Right renal pelvis (tissue), 4 donors: ENCODE measurements around the gene STARD3. TPM values are rescaled to one million over a fixed set of nuclear protein-coding genes. Genes with fewer than 3 reads are reported as not detected.

Source experiments
- DNase-seq, 4 donors: peaks; one replicate each; pipeline ENCODE4 v3.0.0-alpha.2; 2013; ENCODE audit warnings: low read depth in 4 of 4, low spot score in 3 of 4, missing footprints in 1 of 4
- polyA plus RNA-seq, 4 donors: library from polyadenylated mRNA; unstranded; fragments of 120-200 nt; gene quantifications; one replicate each; pipeline ENCODE4 v1.2.1, GENCODE V29; 2013; ENCODE audit not compliant: insufficient read length in 4 of 4

STARD3 gene
- polyA plus RNA-seq, 4 donors: 43.9 to 57.6 (median 48.6) TPM

- no peak for DNase-seq
These were observed 2.5 kb upstream of the STARD3 start for GRCh38 chr17:39634384-39634871.

GRCh38 chr17:39635614-39636176 lies 1.2 kb upstream of the STARD3 start:
- no peak for DNase-seq

GRCh38 chr17:39636587-39636926 lies 387 bp upstream of the STARD3 start:
- DNase-seq: no peak

- no peak for DNase-seq
These were observed 1.4 kb downstream of the STARD3 start for GRCh38 chr17:39638317-39638716.

- no peak for DNase-seq
These were observed 2.1 kb downstream of the STARD3 start for GRCh38 chr17:39639043-39639442.

- no peak for DNase-seq
These were observed 2.9 kb downstream of the STARD3 start for GRCh38 chr17:39639566-39640458.

GRCh38 chr17:39640591-39641031 lies 3.7 kb downstream of the STARD3 start:
- no peak for DNase-seq

- no peak for DNase-seq
These were observed 4.2 kb downstream of the STARD3 start for GRCh38 chr17:39641097-39641496.

- DNase-seq: no peak
These were observed 4.9 kb downstream of the STARD3 start for GRCh38 chr17:39641883-39642282.

GRCh38 chr17:39642291-39643074 lies 5.5 kb downstream of the STARD3 start:
- DNase-seq: no peak

- no peak for DNase-seq
These were observed 6.3 kb downstream of the STARD3 start for GRCh38 chr17:39643271-39643670.

GRCh38 chr17:39647256-39647655 lies 10.3 kb downstream of the STARD3 start:
- DNase-seq: no peak

GRCh38 chr17:39648616-39649366 lies 11.8 kb downstream of the STARD3 start:
- DNase-seq: no peak

- DNase-seq: no peak
These were observed 13.2 kb downstream of the STARD3 start for GRCh38 chr17:39650121-39650579.

- DNase-seq: no peak
These were observed 15.1 kb downstream of the STARD3 start for GRCh38 chr17:39651923-39652586.

GRCh38 chr17:39652587-39653315 lies 15.8 kb downstream of the STARD3 start:
- DNase-seq: no peak

GRCh38 chr17:39653316-39653661 lies 16.3 kb downstream of the STARD3 start:
- DNase-seq: no peak

GRCh38 chr17:39653662-39654331 lies 16.9 kb downstream of the STARD3 start:
- no peak for DNase-seq

- no peak for DNase-seq
These were observed 18.2 kb downstream of the STARD3 start for GRCh38 chr17:39655105-39655504.
